ENCODE data around the gene SEMA3E.
"Not testable (repeated sequence)": the region's sequence is repeated elsewhere in the genome, so short reads cannot be mapped to it uniquely, and the experiment has no call there.

SEMA3E gene

GRCh38 chr7:83648464-83649241 lies at the start of gene SEMA3E:
TSS of gene SEMA3E (minus strand) at chr7:83649139.
- DNase-seq (ENCODE audit: low read depth in 1 of 2, low spot score in 1 of 2) = no peak

- no peak for DNase-seq (ENCODE audit: low read depth in 1 of 2, low spot score in 1 of 2)
Measured at GRCh38 chr7:83697804-83698530, 49.0 kb upstream of the SEMA3E start.

- no peak for DNase-seq (ENCODE audit: low read depth in 1 of 2, low spot score in 1 of 2)
Measured at GRCh38 chr7:83696101-83696500, 47.2 kb upstream of the SEMA3E start.

GRCh38 chr7:83695128-83695960 lies 46.4 kb upstream of the SEMA3E start:
- DNase-seq (ENCODE audit: low read depth in 1 of 2, low spot score in 1 of 2) = no peak

GRCh38 chr7:83693256-83693655 lies 44.3 kb upstream of the SEMA3E start:
- no peak for DNase-seq (ENCODE audit: low read depth in 1 of 2, low spot score in 1 of 2)

- no peak for DNase-seq (ENCODE audit: low read depth in 1 of 2, low spot score in 1 of 2)
Measured at GRCh38 chr7:83691095-83691494, 42.2 kb upstream of the SEMA3E start.

- no peak for DNase-seq (ENCODE audit: low read depth in 1 of 2, low spot score in 1 of 2)
Measured at GRCh38 chr7:83689855-83690254, 40.9 kb upstream of the SEMA3E start.

GRCh38 chr7:83686416-83686815 lies 37.5 kb upstream of the SEMA3E start:
- no peak for DNase-seq (ENCODE audit: low read depth in 1 of 2, low spot score in 1 of 2)

GRCh38 chr7:83684928-83685327 lies 36.0 kb upstream of the SEMA3E start:
- DNase-seq (ENCODE audit: low read depth in 1 of 2, low spot score in 1 of 2) = no peak

GRCh38 chr7:83681200-83681778 lies 32.4 kb upstream of the SEMA3E start:
- DNase-seq (ENCODE audit: low read depth in 1 of 2, low spot score in 1 of 2) = no peak

GRCh38 chr7:83677180-83677866 lies 28.4 kb upstream of the SEMA3E start:
- DNase-seq (ENCODE audit: low read depth in 1 of 2, low spot score in 1 of 2) = no peak

GRCh38 chr7:83673291-83673690 lies 24.4 kb upstream of the SEMA3E start:
- not testable (repeated sequence) for DNase-seq (ENCODE audit: low read depth in 1 of 2, low spot score in 1 of 2)

GRCh38 chr7:83672157-83672556 lies 23.2 kb upstream of the SEMA3E start:
- DNase-seq (ENCODE audit: low read depth in 1 of 2, low spot score in 1 of 2) = no peak

GRCh38 chr7:83663131-83663530 lies 14.2 kb upstream of the SEMA3E start:
- no peak for DNase-seq (ENCODE audit: low read depth in 1 of 2, low spot score in 1 of 2)

GRCh38 chr7:83658126-83658525 lies 9.2 kb upstream of the SEMA3E start:
- DNase-seq (ENCODE audit: low read depth in 1 of 2, low spot score in 1 of 2) = no peak

- no peak for DNase-seq (ENCODE audit: low read depth in 1 of 2, low spot score in 1 of 2)
Measured at GRCh38 chr7:83655951-83656556, 7.1 kb upstream of the SEMA3E start.

GRCh38 chr7:83652481-83652880 lies 3.5 kb upstream of the SEMA3E start:
- DNase-seq (ENCODE audit: low read depth in 1 of 2, low spot score in 1 of 2) = no peak

GRCh38 chr7:83649701-83650100 lies 762 bp upstream of the SEMA3E start:
- no peak for DNase-seq (ENCODE audit: low read depth in 1 of 2, low spot score in 1 of 2)

- no peak for DNase-seq (ENCODE audit: low read depth in 1 of 2, low spot score in 1 of 2)
Measured at GRCh38 chr7:83646027-83646426, 2.9 kb downstream of the SEMA3E start.

- DNase-seq (ENCODE audit: low read depth in 1 of 2, low spot score in 1 of 2) = no peak
Measured at GRCh38 chr7:83643739-83644138, 5.2 kb downstream of the SEMA3E start.

Data from activated CD4-positive, alpha-beta T cell treated with anti-CD3 and anti-CD28 coated beads, Interleukin-2, amount 50 U/mL, for 24 hours (primary cell).